NCI-H187 (cell line): ENCODE measurements around the gene TYW1.
"Not testable (repeated sequence)": the region's sequence is repeated elsewhere in the genome, so short reads cannot be mapped to it uniquely, and the experiment has no call there.

Experiments
- DNase-seq, 2 experiments: peaks; one replicate each; lab custom pipeline; 2025; lab: John Stamatoyannopoulos, UW

TYW1 gene

DNA sequence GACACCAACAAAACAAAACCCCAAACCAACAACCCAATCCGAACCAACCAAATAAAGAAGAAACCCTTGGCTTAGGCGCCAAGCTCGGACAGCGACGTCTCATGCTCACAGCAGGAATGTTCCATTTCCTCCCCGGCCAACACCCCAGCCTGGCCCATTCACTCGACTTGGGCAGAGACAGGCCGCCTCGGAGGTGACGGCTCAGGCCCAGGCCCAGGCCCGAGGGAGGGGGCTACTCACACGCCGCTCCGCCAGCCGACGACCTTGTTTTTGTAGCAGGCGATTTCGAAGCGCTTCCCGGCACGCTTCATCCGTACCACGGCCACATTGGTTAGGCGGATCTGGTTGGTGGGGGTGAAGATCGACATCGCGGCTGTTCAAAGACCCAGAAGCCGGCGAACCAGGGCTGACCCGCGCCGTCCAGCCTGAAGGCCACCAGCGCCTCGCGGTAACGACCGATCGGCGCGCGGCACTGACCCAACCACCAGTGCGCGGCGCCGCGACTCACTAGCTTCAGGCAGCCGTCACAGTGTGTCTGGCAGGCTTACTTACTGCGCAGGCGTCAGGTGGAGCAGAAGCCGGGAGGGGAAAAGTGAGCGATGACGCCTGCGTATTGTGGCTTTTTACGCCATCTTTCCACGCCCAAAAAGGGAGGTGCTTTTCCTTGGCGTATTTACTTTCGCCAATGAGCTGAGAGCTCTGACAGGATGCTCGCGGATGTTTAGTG, 1.4 kb upstream of the TYW1 start, which contains the start of gene SBDS:
TSS of gene SBDS (minus strand) at position 537 of the 727 bp plus-strand sequence. CDS start at position 368, 169 bp downstream.
- peak; percentile 94 to 98 for DNase-seq

DNA sequence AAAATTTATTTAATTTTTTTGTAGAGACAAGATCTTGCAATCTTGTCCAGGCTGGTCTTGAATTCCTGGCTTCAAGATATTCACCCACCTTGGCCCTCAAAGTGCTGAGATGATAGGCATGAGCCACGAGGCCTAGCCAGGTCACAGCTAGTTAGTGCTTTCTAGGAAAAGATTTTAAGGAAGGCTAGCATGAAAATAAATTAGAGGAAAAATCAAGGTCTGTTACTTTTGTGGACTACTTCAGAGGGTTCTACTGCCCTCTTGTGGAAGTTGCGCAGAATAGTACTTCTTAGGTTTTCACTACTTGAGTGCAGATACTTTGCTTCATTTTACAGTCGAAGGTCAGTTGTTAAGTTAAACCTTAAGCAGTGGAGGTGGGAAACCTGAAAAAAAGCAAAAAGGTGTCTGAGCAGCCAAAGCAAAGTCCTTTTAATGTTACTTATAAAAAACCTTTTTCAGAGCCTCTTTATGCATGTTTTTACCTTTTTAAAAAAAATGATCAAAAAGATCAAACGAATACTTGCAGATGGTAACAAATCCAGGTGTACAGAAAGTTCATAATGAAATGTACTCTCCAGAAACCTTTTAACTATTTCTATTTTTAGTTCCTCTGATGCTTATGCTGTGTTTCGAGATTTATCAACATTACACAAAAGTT, 4.1 kb downstream of the TYW1 start:
- DNase-seq, result not testable (repeated sequence)

DNA sequence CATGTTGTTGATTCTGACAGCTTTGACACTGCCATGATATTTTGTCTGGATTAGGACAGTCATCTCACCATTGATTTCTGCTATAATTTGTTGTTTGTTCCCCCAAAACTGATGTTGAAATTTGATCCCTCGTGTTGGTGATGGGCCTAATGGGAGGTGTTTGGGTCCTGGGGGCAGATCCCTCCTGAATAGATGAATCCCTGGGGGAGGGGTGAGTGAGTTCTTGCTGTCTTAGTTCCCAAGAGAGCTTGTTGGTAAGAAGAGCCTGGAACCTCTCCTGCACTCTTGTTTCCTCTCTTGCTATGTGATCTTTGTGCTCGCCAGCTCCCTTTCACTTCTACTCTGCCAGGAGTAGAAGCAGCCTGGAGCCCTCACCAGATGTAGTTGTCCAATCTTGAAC, 7.5 kb downstream of the TYW1 start:
- DNase-seq, result not testable (repeated sequence)

GRCh38 chr7:67006965-67007364, 10.3 kb downstream of the TYW1 start:
- no peak for DNase-seq

DNA sequence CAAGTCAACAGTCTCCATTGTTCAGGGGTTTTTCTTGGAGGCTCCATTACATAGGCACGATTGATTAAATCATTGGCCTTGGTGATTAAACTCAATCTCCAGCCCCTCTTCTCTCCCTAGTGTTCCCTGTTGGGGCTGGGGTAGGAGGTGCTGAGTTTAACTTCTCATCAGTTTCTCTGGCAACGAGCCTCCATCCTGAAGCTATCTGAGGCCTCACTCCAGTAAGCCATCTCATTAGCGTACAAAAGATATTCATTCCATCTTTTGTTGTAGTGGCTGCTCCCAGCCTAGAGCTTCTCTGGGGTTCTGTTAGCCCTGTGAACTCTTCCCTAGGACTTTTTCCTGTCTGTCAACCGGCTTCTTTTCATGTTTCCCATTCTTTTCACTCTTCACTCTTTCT, 11.6 kb downstream of the TYW1 start:
- DNase-seq, result no peak

DNA sequence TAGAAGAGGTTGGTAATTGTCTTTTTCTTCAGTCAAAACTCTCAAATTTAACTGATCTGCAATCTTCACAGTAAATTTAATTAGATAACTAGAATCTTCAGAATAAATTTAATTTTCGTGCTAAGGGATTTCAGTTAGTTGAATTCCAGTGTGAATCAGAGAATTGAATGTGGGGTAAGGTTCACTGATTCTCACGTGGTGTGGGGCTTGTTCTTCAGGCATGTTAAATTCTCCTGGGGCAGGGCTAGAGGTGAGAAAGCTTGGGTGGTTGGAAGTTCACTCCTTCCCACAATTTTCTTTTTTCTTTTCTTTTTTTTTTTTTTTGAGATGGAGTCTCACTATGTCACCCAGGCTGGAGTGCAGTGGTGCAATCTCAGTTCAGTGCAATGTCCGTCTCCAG, 13.0 kb downstream of the TYW1 start:
- DNase-seq, result not testable (repeated sequence)

- DNase-seq, result not testable (repeated sequence)
These were observed 17.5 kb downstream of the TYW1 start for GRCh38 chr7:67014076-67014622.

DNA sequence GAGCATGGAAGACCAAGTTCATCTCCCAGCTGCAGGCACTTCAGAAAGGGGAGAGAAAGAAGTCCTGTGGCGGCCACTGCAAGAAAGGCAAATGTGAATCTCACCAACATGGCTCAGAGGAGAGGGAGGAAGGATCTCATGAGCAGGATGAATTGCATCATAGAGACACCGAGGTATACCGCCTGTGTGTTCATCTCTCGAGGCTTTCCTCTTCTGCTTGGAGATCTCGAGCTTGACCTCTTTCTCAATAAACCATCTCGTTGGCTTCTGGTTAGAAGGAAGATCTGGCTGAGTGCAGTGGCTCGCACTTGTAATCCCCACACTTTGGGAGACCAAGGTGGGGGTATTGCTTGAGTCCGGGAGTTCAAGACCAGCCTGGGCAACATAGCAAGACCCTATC, 21.3 kb downstream of the TYW1 start:
- not testable (repeated sequence) for DNase-seq

GRCh38 chr7:67018940-67019339, 22.3 kb downstream of the TYW1 start:
- DNase-seq, result no peak

DNA sequence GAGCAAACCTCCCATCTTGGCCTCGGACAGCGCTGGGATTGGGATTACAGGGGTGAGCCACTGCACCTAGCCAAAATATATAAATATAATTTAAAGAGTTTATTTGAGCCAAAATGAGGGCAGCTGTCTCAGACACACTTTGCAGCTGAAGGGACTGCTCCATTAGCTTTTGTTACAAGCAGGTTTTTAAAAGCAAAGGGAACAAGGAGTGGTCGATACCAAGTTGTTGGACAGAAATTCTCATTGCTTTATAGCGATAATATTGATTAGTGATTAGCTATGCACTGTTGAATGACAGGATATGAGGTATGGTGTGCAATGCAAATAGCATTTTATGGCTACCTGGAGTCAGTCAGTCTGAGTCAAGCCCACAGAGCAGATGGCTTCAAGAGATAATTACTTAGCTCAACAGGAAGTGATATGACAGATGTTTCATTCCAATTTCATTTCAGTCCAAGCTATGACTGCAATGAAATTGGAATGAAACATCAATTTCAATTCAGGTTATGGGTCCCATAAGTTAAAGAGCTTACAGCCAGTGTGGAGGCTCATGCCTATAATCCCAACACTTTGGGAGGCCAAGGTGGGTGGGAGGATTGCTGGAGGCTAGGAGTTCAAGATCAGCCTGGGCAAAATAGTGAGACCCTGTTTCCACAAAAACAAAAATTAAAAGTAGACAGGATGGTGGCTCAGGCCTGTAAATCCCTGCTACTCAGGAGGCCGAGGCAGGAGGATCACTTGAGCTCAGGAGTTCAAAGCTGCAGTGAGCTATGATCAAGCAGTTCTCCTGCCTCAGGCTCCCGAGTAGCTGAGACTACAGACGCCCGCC, 23.1 kb downstream of the TYW1 start:
- DNase-seq, result no peak

DNA sequence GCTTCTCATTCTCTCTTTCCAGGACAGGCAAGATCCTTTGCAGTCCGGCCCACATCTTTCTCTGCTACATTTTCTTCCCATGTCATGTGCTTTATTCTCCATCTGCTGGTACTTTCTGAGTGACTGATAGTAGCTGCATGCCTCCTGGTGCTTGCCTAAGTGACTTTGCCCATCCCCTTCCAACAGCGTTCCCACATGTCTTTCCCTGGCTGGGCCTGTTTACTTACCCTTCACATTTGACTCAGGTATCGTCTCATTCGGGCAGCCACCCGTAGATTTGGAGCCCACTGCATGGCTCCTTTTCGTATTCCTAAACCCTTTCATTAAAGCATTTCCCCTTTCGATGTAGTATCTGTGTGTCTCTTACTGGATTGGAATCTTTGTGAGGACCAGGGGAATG, 24.6 kb downstream of the TYW1 start:
- DNase-seq, result no peak

GRCh38 chr7:67022511-67022910, 25.9 kb downstream of the TYW1 start:
- DNase-seq, result no peak

DNA sequence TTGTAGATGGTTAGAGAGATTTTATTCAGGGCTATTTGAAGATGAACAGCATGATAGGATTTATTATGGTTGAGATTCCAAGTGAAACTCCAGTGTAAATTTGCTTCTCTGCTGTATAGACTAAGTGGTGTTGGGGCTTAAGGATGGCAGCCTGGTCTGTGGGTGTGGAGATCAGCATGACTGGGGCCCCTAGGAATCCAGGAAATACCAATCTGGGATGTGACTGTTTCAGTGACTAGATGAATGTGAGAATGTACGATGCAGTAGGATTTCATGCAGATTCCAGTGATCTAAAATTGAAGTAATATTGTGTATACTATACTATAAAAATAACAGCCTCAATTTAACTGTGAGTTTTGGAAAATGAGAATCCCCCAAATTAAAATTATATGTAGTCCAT, 28.8 kb downstream of the TYW1 start:
- not testable (repeated sequence) for DNase-seq

- not testable (repeated sequence) for DNase-seq
These were observed 35.1 kb downstream of the TYW1 start for GRCh38 chr7:67031685-67032084.

DNA sequence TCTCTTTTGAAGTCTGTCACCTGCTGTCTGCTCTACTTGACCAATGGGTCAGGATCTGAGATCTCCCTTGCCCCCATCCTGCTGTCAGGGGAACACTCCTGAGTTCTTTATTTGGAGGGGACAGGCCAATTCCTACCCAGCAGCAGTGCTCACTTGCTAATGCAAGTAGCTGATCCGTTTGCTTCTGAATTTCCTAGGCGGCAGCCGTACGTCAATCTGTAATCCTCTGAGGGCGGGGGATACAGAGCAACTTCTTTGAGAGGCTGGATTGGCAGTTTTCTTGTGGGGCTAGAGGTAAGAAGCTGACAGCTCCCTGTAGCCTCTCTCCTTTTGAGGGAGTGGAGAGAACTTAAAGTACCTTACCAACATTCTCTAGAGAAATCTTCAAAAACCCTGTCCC, 36.6 kb downstream of the TYW1 start:
- no peak for DNase-seq

DNA sequence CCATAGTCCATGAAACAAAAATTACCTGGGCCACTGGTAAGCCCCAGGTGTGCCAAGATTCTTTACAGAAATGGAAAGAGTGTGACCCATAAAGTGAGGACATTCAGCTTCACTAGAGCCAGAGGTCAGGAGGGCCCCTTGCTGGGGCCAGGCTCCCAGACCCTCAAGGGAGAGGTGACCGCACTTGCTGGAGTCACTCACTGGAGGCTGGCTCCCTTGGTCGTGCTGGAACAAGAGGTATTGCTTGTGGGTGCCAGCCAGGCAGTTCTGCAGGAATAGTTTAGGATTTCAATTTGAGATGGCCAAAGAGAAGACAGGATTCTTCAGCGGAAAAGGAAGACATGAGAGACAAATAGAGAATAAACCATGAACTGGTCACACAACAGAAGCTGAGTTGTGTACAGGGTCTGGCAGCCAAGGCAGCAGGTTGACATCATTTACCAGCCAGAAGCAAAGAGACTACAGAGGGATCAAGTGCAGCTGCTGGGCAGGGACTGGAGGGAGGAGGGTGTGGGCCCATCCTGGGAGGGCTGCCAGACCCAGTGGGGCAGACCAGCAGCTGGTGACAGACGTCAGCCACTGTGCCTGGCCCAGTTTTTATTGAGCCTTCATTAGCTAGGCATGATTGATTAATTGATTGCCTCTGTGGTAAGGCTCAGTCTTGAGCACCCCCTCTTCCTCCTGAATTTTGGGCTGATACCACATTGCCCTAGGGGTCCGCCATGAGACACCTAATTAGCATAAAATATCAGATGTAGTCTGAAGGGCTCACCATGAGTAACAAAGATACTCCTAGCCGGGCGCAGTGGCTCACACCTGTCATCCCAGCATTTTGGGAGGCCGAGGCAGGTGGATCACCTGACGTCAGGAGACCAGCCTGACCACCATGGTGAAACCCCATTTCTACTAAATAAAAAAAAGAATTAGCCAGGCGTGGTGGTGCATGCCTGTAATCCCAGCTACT, 40.1 kb downstream of the TYW1 start:
- DNase-seq, result not testable (repeated sequence)

- DNase-seq, result not testable (repeated sequence)
These were observed 44.2 kb downstream of the TYW1 start for GRCh38 chr7:67040832-67041231.

DNA sequence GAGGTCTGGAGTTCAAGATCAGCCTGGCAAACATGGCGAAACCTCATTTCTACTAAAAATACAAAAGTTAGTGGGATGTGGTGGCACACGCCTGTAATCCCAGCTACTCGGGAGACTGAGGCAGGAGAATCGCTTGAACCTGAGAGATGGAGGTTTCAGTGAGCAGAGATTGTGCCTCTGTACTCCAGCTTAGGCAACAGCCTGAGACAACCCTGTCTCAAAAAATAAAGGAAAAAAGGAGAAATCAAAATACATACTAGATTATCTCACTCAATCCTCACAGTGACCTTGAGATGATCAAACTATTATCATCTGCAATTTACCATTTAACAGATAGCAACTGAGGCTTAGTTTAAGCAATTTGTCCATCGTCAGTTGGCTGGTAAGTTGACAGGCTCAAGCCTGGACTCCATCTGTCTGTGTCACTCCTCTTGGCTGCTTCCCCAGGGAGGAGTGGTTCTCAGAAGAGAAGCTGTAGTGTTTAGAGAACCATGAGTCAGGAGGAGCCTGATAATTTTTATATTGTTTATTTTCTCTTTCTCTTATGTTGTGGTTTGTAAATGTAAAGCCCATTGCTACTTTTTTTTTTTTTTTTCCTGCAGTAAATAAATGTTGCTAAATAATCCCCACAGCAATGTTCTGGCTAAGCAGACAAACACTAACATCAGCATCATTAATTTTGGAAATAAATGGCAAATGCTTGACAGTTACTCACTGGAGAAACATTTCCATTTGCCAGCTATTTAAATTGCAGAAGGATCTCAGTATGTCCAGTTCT, 46.3 kb downstream of the TYW1 start:
- DNase-seq, result not testable (repeated sequence)

DNA sequence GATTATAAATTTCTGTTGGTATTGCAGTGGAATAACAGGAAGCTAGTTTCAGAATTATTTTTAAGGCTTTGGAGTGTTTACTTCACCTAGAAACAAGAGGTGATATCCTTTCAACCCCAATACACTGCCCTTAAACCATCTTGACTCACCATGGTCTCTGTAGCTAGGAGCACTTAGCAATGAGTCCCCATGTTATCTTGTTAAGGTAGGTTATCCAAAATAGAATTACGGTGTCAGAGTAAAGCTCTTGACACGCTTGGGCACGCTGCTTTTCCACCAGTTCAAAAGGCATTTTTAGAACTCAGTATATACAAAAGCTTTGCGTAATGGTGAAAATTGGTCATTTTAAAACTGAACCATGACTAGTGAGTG, 46.9 kb downstream of the TYW1 start:
- DNase-seq, result not testable (repeated sequence)

GRCh38 chr7:67045496-67045995, 48.9 kb downstream of the TYW1 start:
- DNase-seq, result no peak
